GM19324 (cell line): ENCODE measurements around the gene PRPF18.

Experiments
- ATAC-seq: cut with Tn5 transposase; IDR thresholded peaks from one replicate; pipeline ENCODE4 v1.9.1; 2021; ENCODE audit warnings: mild to moderate bottlenecking, moderate library complexity; ENCODE audit not compliant: unreplicated experiment, low FRiP score

The PRPF18 gene

DNA sequence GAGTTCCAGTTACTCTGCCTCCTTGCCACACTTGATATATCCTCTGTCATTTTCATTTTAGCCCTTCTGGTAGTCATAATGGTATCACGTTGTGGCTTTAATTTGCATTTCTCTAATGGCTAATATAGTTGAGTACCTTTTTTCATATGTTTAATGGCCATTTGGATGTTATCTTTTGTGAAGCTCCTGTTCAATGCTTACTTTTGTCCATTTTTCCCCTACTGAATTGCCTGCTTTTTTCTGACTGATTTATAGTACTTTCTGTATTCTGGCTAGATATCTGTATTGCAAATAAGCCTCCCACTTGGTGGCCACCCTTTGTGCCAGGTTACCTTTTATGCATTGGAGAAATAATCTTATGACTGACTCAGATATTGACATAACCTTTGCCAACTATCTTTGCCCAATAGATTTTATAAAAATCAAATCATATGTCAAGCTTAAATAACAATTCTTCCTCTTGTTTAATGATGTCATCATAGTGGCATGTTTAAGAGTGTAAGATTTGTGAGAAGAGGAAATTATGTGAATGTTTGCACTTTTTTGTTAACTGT is 50.6 kb downstream of the PRPF18 start:
- no peak for ATAC-seq

- no peak for ATAC-seq
Measured at GRCh38 chr10:13637894-13638293, 51.1 kb downstream of the PRPF18 start.

DNA sequence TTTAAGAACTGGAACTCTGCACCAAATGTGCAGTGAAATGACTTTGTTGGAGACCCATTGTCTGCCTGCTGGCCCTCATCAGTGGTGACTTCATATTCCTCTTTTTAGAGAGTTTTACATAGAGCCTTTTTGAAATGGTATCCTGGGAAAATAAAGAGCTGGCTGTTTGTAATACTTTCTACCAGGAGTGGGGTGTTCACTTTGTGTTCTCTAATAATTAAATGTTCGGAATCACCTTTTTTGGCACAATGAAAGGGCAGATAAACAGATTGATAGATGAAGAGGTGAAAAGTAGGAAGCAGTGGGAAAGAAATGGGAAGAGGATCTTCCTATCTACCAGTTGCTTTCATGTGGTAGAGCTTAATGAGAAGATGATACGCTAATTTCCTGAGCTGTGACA is 55.5 kb downstream of the PRPF18 start:
- no peak for ATAC-seq

GRCh38 chr10:13643016-13643415 is 56.3 kb downstream of the PRPF18 start:
- no peak for ATAC-seq

DNA sequence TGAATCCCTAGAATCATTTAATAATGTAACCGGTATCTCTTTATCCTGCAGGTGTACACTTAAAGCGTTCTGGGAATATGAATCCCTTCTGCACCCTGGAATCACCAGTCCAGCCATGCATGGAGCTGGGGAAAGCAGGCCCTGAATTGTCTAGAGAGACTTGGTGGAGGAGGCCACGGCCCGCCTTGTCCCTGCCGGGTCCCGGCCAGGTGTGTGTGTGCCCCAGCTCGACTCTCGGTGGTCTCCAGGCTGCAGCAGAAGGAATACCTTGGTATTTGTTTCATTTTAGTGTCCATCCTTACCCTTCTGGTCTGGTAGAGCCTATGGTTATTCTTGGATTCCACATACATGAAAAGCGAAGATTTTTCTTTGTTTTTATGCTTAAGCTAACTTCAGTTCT is 58.1 kb downstream of the PRPF18 start:
- ATAC-seq = no peak

GRCh38 chr10:13648425-13648824 is 61.7 kb downstream of the PRPF18 start:
- no peak for ATAC-seq

DNA sequence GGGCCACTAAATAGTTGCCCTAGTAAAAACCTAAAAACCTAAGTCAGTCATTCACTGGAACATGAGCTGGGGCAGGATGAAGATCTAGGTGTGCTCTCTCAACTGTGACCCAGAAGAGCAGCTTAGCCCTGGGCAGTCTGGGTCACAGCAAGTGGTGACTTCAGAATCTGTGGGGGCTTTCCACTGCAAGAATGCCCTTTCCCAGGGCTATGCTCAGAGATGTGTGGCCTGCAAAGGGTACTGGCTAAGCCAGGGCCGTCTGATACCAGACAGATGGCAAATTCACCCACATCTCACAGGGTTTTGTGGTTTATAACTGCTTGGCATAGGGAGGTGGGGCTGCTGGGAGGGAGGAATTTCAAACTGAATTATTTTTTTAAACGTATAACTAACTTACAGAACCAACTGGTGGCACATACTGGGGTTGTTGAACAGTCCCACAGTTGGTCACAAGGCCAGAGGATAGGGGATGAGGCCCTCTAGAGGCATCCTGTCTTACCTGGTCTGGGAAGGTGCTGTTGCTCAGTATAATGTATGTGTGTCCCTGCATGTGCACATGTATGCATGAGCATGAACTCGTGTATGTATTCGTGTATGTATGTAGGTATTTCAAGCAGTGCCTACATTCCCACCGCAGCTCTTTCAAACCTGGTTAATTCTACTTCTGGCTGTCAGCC is 63.2 kb downstream of the PRPF18 start:
- no peak for ATAC-seq

DNA sequence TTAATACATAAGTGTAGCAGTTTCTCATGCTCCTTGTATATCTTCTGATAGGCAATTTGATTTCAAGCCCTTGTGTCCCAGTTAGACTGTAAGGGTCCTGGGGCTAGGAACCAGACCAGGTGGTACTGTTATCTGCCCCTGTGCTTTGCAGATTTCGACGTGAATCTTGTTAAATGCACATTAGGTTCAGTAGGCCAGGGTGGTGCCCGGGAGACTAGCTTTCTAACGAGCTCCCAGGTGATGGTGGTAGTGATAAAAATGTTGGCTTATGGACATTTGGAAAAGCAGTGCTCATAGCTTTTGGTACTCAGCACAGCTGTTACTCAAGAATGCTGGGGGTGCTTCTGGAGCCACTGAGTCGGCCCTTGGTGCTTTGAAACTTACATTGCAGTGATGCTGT is 64.2 kb downstream of the PRPF18 start:
- ATAC-seq = no peak

- no peak for ATAC-seq
Measured at GRCh38 chr10:13651969-13652720, 65.4 kb downstream of the PRPF18 start.

- no peak for ATAC-seq
Measured at GRCh38 chr10:13652860-13653259, 66.1 kb downstream of the PRPF18 start.

- no peak for ATAC-seq
Measured at GRCh38 chr10:13654118-13654830, 67.5 kb downstream of the PRPF18 start.

DNA sequence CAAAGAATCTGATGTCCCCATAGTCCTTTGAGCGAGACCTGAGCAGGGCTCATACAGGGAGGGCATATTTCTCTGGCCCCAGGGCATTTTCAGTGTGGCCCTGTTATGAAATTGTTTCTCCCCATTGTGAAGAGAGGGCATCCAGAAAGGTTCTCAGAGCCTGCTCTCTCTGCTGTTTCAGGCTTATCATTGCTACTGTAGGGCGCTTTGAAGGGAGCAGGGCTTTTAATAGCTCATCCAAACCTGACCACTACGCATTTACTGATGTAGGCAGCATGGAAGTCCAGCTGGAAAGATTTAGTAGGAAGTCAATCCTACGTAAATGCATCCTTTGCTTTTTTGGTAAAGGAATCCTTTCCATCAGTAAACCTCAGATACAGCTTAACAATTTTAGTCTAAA is 68.1 kb downstream of the PRPF18 start:
- no peak for ATAC-seq

- no peak for ATAC-seq
Measured at GRCh38 chr10:13656337-13657100, 69.8 kb downstream of the PRPF18 start.

GRCh38 chr10:13657101-13657680 is 70.4 kb downstream of the PRPF18 start:
- ATAC-seq = no peak

DNA sequence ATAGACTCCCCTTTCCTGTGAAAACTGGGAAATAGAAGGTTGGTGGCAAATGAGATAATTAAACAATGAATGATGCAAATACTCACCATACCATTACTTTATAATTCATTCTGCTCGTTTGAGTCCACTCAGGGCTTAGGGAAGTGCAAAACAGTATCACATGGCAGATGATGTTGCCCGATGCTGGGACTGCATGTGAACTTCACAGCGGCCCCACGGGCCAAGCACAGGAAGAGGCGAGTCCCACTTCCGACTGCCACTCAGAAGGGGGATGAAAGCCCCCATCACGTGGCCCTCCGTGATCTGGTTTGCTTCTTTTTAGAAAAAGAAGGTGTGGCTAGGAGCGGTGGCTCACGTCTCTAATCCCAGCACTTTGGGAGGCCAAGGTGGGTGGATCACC is 71.5 kb downstream of the PRPF18 start:
- ATAC-seq = no peak

DNA sequence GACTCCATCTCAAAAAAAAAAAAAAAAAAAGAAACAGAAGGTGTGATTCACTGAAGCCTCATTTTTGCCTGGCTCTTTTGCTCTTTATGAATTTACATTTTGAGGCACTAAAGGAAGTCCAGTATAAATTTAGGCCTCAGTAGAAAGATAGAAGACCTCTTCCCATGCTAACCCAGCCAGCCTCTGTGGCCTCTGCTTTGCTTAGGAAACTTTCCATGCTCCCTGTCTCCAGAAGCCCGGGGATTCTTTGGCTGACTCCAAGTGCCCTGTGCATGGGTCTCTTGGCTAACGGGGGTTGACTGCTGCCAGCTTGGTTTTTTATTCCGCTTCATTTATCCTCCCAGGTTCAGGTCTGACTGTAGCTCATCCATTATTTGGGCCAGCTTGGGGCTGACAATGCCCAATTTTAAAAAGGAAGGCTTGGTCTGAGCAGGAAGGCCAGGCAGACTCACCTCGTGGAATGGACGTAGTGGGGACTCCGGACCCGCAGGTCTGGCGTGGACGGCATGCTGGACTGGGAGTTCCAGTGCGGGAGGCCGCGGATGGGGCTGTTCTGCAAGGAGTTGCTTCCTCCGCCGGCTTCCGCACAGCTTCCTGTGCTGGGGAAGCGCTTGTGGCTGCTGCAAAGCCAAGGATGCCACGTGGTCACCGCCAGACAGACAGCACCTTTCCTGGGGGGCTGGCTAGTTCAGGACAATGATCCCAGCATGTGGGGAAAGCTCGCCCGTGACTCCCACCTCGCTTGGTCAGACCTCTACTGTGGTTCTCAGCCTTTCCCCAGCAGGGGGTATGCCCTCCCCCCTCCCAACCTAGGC is 72.3 kb downstream of the PRPF18 start:
- ATAC-seq = no peak

DNA sequence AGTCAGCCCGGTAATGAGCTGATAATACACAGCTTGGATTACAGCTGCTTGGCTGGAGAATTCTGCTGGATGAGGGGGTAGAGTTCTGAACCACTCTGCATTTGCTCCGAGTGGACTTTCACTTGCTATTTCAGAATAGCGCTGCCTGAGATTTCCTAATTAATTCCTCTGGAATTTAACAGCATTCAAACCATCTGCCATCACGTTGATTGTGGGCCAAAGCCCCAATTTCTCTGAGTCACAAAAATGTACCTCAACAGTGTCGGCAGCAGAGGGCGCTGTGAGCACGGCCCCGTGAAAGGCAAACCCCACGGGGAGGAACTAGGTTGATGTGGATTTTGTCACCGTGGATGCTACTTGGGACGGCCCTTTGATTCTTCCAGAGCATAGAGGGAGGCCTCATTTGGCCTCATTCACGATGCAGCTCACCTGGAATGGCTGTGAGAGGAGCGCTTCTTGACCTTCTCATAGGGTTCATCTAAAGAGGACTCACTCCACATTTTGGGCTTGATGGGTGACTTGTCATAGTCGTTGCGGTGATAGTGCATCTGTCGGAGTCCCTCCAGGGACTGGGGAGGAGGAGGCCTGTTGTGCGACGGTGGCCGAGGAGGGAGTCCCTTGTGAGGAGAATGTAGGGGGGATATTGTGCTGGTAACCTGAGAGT is 73.3 kb downstream of the PRPF18 start:
- no peak for ATAC-seq

GRCh38 chr10:13660551-13660920 is 73.8 kb downstream of the PRPF18 start:
- no peak for ATAC-seq

GRCh38 chr10:13661256-13661655 is 74.5 kb downstream of the PRPF18 start:
- ATAC-seq = no peak
